GM15510 (cell line): Measurements from ENCODE around the gene ATP11A.

Experiments
- POLR2A ChIP-seq: IDR thresholded peaks from 3 replicates; pipeline ENCODE4 v1.6.1; 2011; ENCODE audit warnings: borderline replicate concordance; ENCODE audit not compliant: insufficient read length; ENCODE audit errors: extremely low read depth

Gene ATP11A

DNA sequence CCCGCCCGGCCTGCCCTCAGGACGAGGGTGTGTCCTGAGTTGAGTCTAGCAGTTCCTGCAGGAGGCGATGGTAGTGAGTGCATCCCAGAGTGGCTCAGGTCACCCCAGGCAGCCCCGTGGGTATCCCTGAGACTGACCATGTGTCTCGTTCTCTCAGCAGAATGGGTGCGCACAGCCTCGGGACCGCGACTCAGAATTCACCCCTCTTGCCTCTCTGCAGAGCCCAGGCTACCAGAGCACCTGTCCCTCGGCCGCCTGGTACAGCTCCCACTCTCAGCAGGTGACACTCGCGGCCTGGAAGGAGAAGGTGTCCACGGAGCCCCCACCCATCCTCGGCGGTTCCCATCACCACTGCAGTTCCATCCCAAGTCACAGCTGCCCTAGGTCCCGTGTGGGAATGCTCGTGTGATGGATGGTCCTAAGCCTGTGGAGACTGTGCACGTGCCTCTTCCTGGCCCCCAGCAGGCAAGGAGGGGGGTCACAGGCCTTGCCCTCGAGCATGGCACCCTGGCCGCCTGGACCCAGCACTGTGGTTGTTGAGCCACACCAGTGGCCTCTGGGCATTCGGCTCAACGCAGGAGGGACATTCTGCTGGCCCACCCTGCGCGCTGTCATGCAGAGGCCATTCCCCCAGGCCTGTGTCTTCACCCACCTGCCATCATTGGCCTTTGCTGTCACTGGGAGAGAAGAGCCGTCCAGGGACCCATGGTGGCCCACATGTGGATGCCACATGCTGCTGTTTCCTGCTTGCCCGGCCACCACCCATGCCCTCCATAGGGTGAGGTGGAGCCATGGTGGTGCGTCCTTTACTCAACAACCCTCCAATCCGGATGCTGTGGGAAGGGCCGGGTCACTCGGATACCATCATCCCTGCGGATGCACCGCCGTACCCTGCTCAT lies 192.1 kb downstream of the ATP11A start:
- no peak for TF ChIP-seq POLR2A

DNA sequence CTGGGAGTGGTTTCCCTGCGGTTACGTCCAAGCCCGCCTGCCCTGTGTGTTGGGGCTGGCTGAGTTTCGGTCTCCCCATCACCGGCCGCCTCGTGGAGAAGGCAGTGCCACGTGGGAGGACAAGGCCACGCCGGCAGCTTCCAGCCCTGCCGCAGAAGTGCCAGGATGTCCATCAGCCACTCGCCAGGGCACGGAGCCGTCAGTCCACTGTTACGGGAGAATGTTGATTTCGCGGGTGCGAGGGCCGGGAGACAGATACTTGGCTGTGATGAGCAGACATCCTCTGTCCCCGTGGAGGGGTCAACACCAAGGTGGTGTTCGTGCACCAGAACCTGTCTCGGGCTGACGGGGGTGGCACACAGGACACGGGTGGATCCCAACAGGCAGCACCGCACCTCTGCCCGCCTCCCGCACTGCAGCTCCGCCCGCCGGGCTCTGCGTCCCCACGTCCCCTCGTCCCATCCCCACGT lies 192.8 kb downstream of the ATP11A start:
- TF ChIP-seq POLR2A = no peak

DNA sequence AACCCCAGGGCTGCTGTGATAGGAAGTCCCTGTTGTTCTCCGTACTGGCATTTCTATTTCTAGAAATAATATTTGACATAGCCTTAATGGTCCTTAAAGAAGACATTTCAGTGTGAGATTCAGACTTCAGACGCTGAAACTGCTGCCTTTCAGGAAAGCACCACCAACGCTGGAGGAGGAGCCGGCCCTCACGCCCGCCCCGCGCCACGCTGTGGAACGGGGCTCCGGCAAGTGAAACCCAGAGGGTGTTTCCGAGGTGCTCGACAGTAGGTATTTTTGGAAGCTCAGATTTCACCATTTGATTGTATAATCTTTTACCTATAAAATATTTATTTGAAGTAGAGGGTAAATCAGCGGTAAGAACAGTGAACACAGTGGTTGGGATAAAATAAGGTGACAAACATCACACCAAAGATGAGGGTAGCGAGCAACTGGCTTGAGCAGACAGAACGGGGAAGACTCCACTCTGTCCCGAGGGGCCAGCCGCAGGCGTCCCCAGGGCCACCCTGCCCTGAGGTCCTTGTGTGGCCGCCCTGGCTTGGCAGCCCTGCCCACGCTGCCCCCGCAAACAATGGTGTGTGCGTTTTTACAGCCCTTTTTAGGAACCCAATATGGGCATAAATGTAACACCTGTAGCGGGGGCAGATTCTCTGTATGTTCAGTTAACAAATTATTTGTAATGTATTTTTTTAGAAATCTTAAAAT lies 193.6 kb downstream of the ATP11A start:
- TF ChIP-seq POLR2A = no peak

DNA sequence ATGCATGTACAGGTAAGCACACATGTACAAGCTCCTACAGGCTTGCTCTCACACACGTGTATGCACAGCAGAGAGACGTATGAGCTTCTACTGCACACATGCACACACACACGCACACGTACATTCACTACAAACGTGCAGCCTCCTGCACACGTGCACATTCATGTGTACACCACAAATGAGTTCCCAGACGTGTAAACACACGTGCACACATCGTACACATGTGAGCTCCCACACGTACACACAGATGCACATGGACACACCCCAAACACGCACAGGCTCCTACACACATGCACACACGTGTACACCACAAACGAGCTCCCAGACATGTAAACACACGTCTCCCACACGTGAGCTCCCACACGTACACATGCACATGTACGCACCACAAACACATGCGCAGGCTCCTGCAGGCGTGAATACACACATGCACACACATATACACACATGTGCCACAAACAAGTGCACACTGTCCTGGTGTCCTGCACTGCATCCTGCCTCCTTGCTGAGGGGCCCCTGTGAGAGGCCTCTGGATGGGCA lies 195.5 kb downstream of the ATP11A start:
- no peak for TF ChIP-seq POLR2A

DNA sequence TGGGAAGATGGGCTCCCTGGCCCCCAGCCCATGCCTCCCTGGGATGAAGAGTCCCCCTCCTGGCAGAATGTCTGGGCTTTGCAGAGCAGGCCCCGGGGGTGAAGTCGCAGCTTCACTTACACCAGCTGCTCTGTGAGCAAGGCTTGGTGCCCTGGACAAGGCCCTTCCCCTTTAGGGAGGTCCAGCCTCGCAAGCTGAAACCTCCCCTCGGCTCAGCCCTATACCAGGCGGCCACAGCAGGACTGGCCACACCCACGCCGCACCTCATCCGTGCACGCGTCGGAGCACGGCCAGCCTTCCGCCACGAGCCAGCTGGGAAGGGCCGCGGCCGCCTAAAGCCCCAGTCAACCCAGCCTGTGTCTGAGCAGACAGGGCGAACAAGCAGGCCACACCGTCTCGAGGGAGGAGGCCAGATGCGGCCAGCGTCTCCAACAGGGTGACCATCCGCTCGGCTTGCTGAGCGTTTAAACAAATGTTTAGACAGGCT lies 196.0 kb downstream of the ATP11A start:
- TF ChIP-seq POLR2A = no peak

DNA sequence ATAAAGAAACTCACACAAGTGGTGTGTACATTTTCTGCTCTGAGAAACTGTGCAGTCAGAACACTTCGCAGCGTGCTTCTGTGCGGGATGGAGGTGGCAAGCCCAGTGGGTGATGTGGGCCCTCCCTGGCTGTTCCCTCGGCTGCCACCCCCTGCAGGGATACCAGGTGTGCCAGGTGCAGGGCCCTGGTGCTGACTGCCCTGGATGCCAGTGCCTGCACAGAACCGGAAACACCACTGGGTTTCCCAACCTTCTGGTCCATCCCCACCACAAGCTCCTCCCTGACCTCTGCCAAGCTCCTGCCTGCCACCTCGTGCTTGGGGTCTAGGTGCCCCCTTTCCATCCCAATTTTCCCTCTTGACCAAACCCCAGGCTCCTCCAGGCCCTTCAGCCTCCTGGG lies 197.3 kb downstream of the ATP11A start:
- TF ChIP-seq POLR2A = no peak

DNA sequence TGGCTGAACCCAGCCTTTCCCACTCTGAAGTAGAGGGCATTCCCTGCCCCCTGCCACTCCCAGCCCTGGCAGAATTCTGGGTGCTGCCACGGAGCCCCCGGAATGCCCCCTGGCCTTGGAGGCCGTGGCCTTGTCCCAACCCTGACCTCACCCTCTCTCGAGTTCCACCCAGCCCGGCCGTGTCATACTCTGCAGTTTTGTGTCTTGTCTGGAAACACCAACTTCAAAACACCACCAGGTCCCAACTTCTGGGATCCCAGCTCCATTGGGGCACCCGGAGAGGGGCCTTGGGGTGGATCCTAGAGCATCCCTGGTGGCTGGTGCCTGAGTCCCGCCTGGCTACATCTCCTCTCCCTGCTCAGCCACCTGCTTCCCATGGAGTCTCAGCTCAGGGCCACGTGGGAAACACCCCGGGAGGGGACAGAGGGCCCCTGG lies 197.7 kb downstream of the ATP11A start:
- no peak for TF ChIP-seq POLR2A

DNA sequence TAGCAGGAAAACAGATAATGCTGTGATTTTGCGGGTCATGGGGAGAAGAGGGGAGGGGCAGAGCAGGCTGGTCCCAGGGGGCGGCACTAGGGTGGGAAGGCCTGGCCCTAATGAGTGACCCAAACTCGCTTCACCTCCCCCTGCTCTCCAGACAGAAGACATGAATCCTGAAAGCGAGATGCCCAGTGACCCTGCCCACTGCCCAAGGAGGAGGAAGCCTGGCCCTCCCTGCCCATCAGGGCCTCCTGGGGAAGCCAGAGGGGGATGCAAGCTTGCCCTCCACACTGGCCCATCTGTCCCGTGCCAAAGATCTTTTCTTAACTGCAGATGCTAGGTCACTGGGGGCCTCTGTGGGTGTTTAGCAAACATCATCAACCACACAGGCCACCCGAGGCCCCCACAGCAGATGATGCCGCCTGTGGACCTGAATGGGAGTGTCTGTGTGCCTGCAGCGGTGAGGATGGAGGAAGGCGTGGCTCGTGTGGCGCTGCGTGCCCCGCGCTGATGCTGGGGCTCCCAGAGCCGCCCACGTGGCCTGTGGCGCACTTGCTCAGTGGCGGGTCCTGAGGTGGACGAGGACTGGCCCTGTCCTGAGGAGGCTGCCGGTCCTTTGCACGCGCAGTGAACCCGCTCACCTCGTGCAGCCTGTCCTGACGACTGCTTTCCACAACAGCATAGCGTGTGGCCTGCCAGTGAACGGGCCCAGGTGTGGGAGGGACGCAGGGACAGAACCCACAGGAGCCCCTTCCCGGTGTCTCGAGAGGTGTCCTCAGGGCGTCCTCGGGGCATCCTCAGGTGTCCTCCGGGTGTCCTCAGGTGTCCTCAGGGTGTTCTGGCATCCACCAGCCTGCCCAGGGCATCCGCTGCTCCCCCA lies 198.6 kb downstream of the ATP11A start:
- no peak for TF ChIP-seq POLR2A

DNA sequence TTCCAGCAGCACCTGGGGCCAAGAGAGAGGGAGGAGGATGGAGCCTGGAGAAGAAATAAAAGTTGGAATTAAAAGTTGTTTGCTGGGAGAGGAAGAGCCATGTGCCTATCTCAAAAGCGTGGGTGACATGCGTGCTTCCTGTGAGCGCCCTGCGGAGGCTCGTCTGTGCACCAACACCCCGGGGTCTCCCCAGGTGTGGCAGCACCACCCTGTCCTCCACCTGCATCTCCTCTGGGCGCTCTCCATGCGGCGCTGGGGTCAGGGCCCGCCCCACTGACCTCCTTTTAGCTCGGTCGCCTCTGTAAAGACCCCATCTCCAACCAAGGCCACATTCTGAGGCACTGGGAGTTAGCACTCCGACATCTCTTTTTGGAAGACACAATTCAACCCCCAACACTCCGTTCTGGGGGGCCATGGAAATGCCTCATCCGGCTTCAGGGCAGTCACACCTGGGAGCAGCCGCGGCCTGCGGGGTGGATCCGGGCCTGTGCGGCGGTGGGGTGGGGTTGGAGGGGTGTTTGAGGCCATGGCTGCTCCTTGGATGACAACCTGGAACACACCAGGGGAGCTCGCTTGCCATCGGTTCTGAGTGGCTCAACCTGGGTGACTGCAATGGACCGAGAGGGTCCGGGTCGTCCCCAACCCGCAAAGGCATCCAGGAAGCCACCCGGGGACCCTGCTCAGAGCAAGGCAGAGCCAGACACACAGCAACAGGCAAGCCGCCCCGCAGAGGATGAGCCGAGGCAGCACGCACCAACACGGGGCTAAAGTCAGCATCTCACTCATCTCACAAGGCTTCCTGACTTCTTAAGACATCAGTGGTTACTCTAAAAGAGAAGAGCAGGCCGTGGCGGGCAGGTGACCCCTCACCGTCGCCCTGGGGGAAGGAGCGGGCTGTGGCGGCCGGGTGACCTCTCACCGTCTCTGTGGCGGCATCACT lies 199.8 kb downstream of the ATP11A start:
- no peak for TF ChIP-seq POLR2A

DNA sequence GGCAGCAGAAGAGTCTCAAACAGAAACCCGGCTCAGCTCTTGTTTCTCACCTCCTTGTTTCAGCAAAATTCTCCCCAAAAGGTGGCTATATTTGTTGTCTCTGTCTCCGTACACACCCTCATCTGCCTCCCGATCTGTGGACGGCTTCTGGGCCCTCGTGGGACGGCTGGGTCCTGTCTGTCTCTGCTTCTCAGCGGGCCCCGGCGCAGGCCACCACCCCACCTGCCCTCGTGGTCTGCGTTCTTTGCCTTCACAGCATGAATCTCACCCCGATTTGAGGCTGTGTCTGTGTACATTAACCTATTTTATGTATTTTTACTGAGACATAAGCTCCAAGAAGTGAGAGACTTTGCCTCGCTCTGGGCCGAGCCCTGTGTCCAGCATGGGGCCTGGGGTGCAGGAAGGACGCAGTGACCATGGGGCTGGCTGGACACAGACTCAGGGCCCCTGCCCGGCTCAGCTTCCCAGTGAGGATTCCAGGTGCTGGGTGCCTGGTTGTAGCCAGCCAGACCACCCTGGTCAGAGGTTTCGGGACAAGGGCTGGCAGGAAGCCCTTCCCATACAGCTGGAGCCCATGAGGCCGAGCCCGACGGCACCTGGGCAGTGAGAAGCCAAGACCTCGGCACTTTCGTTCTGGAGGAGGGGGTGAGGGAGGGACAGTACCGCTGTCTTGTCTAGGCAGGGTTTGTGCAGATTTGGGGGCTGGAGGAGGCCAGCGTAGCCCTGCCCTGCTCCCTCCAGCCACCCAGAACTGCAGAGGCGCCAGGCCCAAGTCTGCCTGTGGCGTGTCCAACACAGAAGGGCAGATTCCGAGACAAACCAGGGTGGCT lies 200.7 kb downstream of the ATP11A start:
- no peak for TF ChIP-seq POLR2A

DNA sequence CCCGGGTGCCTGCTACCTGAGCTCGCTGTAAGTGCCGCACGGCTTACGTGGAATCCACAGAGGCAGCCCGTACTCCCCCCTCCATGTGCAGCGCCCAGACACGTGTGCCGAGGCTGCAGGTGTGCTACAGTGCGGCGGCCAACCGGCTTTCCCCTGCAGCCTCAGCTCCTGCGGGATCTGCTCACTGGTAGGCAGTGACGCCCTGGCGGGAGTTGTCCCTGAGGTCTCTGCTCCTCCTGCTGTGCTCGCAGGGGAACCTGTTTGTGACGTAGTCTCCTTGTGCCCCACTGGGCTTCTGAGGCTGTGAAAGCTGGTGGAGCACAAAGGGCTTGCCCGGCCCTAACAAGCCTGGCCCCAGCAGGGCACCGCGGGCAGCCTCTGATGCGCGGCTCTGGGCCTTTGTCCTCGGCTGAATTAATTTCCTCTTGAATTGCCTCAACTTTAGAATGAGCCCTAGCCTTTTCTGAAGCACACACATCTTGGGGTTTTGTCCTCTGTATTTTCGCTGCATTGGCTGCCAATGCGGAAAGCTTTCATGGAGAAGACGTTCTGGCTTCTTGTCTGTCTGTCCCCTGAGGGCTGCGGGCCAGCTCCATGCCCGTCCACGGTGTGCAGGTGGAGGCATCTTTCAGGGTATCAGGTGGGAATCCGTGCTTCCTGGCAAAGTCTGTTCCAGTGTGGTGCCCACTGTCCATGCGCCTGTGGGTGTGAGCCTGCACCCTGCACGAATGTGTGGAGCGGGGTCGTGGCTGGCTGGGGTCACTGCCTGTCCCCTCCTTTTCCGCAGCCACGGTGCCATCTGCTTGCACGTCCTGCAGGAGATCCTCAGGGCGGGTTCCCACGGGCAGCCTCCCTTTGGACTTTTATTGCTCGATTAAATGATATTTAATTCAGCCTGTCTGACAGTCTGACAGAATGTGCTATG lies 201.9 kb downstream of the ATP11A start:
- no peak for TF ChIP-seq POLR2A

DNA sequence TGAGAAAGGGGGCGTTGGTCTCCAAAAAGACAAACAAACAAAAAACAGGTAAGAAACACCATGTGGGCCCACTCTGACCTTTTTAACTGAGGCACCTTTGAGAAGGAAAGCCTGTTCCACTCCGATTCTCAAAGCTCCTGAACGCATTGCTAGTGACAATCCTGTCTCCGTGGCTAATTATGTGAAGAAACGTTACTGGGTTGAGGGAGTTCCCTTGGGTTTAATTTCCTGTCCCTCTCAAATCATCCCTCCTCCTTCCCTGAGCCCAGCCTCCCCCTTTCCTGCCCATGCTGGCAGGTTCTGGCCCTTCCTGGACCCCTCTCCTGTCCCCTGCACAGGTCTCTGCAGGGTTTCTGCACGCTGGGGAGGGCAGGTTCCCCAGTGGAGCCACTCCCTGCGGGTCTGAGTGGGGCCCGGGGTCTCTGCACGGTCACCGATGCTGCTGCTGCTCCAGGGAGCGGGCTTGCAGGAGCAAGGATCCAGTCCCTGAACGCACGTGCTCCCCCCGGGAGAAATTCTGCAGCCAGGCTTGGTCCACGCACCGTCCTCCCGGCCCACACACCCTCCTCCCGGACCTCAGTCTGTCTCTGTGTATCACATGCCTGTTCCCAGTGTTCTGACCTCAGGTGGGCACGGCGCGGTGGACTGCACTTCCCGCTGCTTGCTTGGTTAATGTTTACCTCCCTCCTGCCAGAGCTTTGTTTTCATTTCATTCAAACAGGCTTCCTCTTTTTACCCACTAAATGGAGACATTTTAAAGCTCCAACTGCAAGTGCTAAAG lies 202.8 kb downstream of the ATP11A start:
- no peak for TF ChIP-seq POLR2A
